Epithelial cell of esophagus (primary cell): ENCODE results near the gene CDH4.

Experiments used
- DNase-seq: peaks from one replicate; pipeline ENCODE4 v3.0.0; 2010; ENCODE audit warnings: low read depth
- H3K4me3 ChIP-seq: 2 replicates; pipeline ENCODE4 v1.5.1; 2011; ENCODE audit warnings: mild to moderate bottlenecking, low read length, control low read depth
- TF ChIP-seq, protein P1 (sequence below): IDR thresholded peaks from 2 replicates; pipeline ENCODE4 v1.5.1; 2011; ENCODE audit warnings: low read depth, mild to moderate bottlenecking, low read length, control low read depth, inconsistent platforms; ENCODE audit not compliant: insufficient read depth; ENCODE audit errors: missing control alignments

CDH4 gene

DNA sequence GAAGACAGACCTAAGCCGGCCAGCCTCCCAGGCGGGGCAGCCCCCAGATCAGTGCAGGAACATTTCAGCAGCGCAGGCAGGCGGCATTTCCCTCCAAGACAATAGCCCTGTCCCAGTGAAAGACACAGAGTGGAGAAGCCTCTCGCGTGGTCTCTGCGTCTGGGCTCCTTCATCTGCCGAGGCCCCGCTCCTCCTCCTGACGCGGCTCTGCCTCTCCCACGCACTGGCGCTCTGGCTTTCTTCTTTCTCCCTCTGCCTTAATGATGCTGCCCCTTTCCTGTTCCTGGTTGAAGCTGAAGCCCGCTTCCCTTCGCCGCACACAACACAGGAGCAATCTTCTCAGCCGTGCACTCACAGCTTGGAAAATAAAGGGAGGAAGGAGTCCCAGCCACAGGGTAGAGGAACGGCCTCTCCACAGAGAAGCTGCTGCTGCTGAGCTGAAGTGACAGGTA lies 347.5 kb downstream of the CDH4 start:
- TF ChIP-seq, protein P1, sequence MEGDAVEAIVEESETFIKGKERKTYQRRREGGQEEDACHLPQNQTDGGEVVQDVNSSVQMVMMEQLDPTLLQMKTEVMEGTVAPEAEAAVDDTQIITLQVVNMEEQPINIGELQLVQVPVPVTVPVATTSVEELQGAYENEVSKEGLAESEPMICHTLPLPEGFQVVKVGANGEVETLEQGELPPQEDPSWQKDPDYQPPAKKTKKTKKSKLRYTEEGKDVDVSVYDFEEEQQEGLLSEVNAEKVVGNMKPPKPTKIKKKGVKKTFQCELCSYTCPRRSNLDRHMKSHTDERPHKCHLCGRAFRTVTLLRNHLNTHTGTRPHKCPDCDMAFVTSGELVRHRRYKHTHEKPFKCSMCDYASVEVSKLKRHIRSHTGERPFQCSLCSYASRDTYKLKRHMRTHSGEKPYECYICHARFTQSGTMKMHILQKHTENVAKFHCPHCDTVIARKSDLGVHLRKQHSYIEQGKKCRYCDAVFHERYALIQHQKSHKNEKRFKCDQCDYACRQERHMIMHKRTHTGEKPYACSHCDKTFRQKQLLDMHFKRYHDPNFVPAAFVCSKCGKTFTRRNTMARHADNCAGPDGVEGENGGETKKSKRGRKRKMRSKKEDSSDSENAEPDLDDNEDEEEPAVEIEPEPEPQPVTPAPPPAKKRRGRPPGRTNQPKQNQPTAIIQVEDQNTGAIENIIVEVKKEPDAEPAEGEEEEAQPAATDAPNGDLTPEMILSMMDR = no peak
- no peak overlapping the region for H3K4me3 ChIP-seq
- DNase-seq = no peak

DNA sequence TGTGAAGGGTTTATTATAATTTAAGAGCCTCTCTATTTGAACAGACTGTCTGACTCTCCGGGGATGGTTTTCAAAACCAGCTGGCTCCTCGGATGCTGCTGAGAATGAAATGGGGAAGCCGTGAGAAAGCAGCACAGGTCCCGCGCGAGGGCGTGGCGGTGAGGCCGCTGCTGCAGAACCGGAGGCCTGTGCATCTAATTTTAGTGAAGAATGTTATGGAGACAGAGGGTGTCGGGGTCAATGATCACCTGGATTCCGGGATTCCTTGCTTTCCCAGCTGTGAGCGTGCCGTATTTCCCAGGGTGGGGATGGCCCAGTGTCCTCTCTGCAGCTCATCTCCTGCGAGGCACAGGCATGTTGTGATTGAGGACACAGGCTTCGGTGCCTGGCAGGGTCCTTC lies 348.0 kb downstream of the CDH4 start:
- TF ChIP-seq, protein P1 = no peak
- H3K4me3 ChIP-seq = no peak overlapping the region
- DNase-seq = no peak

DNA sequence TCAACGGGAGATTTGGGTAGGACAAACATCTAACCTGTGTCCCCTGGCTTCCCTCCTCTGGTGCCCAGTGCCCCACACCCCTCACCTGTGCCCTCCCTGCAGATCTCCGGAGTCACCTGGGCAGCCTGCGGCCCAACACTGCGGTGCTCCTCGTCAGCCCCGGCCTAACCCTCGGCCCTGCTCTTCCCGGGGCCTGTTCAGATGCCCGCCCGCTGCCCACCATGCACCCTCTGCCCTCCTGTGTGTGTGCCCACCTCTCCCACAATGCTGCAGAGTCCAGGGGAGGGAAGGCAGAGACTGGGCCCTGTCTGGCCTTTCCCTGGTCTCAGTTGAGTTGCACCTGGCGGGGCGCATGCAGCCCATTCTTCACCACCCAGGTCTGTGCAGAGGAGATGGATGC lies 349.3 kb downstream of the CDH4 start:
- TF ChIP-seq, protein P1 = no peak
- no peak for DNase-seq
- no peak overlapping the region for H3K4me3 ChIP-seq

DNA sequence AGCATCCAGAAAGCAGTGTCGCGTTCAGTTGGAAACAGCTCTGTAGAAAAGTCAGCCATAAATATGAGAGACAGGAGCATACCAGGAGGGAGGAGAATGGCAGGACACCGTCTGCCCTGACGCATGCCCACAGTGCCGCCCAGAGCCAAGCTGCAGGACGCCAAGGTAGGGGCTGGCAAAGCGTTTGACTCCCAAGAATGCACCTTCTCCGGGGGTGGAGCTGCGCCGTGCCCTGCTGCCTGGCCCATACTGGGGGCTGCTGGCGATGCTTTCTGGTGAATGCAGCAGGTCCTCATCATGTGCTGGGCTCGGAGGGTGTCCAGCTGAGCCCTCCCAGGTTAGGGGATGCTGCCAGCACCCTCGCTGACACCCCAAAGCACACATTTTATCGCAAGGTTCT lies 349.8 kb downstream of the CDH4 start:
- no peak for DNase-seq
- TF ChIP-seq, protein P1 = no peak
- no peak overlapping the region for H3K4me3 ChIP-seq

DNA sequence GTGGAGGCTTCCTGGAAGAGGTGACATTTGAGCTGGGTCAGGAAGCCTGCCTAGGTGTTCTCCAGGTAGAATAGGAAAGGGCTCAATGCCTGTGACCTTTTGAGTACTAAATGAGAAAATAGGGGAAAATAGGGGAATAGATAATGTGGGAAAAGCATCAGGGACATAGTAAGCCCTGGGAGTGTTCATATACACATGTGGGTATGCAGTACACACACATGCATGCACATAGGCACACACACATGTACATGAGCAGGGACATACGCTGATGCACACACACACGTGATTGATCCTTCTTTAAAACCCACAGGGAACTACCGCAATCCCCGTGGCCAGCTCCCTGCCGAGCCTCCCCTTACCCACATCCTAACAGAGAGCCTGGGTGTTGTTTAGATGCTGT lies 351.7 kb downstream of the CDH4 start:
- TF ChIP-seq, protein P1 = no peak
- H3K4me3 ChIP-seq = no peak overlapping the region
- DNase-seq = no peak

DNA sequence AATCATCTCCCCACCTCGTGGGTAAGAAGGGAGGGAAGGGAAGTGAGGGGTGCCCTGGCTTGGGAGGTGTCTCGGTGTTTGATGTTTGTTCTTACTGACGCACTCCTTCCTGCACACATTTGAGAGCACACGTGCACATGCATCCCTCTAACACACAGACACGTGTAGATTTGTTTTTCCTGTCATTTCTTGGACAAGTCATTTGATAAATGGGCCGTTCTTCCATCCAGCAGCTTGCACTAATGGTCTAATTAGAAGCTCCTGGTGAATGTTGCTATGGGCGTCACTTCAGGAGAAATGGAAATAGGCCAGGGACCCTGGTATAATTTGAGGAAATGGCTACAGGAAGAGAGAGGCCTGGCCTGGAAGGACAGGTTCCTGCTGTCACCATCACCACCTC lies 352.5 kb downstream of the CDH4 start:
- no peak for DNase-seq
- TF ChIP-seq, protein P1 = no peak
- H3K4me3 ChIP-seq = no peak overlapping the region

DNA sequence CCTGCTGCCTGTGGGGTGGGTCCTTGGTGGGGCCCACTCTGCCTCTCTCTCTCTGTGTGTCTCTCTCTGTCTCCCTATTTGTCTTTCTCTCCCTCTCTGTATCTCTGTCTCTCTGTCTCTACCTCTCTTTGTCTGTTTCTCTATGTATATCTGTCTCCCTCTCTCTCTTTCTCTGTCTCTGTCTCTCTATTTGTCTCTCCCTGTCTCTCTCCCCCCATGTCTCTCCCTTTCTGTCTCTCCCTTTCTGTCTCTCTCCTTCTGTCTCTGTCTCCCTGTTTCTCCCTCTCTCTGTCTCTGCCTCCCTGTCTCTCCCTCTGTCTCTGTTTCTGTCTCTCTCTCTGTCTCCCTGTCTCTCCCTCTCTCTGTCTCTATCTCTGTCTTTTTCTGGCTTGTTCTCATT lies 353.2 kb downstream of the CDH4 start:
- TF ChIP-seq, protein P1 = no peak
- H3K4me3 ChIP-seq = no peak overlapping the region
- DNase-seq = no peak
